SH-SY5Y (cell line): ENCODE measurements around the gene XYLT1.

ENCODE experiments used
- GATA2 ChIP-seq: IDR thresholded peaks from 2 replicates; pipeline ENCODE4 v1.6.1; 2011; ENCODE audit warnings: mild to moderate bottlenecking, low read depth, low read length
- GATA3 ChIP-seq: IDR thresholded peaks from 2 replicates; pipeline ENCODE4 v1.6.1; 2011; ENCODE audit warnings: low read depth, mild to moderate bottlenecking, low read length, moderate library complexity

GRCh38 chr16:17223576-17223975 lies 247.2 kb downstream of the XYLT1 start:
- TF ChIP-seq GATA3: no peak
- no peak for TF ChIP-seq GATA2
